ENCODE measurements around the gene FLRT2.

The FLRT2 gene

DNA sequence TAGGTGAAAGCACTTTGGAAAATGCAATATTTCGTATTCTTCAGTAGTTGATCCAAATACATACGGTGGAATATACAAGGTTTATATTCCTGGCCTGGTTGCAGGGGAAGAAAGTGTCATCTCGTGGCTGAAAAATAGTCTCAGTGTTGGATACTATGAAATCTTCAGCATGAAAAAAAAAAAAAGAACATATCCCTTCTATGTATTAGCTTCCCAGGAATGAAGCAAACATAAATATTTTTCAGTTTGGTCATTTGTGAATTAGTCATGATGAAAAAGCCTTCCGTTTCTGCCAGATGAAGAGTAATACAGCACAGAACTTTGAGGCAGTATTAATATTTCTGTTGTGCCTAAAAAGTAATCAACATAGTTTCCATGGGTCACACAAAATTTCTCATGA, 36.7 kb downstream of the FLRT2 start:
- DNase-seq: no peak

DNA sequence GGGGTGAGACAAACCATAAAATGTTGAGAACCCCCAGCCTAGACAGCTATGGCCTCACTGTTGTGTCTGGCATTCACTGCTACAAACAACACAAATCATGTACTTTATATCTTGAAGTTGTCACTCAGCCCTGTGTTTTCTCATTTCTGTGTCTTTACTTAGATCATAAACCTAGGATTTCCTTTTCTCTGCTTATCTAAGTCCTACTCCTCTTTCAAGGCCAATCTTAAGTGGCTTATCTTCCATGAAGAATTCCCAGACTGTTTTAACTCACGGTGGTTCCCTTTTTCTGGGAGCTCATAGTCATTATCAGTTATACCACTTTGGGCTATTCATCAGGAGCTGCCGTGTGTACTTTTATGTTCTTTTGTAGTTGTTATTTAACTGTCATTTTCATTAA, 42.1 kb downstream of the FLRT2 start:
- no peak for DNase-seq

GRCh38 chr14:85572845-85573244, 42.9 kb downstream of the FLRT2 start:
- no peak for DNase-seq

- no peak for DNase-seq
These were observed 43.5 kb downstream of the FLRT2 start for GRCh38 chr14:85573406-85573805.

- no peak for DNase-seq
These were observed 45.1 kb downstream of the FLRT2 start for GRCh38 chr14:85574853-85575616.

DNA sequence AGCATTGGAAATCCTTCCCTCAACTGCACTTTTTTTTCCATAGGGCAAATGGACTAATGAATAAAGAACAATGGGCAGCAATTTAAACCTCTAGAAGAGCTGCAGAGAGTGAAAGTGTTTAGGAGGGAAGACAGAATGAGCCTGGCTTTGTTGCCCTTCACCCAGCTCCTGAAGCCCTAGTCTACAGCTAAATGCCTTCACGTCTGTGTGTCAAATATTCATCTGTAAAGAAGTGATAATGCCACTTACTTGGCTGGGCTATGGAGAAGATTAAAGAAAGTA, 45.6 kb downstream of the FLRT2 start:
- no peak for DNase-seq

- DNase-seq: no peak
These were observed 46.3 kb downstream of the FLRT2 start for GRCh38 chr14:85576218-85576617.

DNA sequence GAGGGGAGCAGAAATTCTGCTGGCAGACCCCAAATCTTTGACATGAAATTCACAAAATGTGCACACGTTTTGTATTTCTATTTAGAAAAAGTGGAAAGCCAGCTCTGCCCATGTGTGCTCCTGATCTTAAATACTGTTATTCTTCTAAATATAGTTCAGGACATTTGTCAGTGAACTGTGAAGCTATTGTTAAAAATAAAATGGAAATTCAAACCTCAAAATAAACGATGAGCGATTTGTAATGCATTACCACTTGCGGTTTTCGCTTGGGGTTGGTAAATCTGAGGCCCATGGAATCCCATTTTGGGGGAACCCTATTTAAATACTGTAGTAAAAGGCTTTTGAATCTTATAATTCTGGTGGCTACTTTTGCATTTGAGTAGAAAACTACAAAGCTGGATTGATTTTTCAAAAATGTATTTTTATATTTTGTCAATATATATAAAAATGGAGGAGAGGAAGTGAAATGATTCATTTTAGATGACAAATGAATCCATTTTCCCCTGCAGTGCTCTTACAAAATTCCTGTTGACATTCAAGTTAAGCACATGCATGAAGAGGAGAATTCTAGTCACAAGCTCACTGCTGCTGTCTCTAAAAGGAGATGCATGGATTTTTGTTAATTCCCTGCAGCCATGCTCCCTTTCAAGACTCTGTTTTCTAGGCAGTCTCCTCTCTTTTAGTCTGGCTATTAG, 47.1 kb downstream of the FLRT2 start:
- no peak for DNase-seq

GRCh38 chr14:85577543-85578114, 47.7 kb downstream of the FLRT2 start:
- no peak for DNase-seq

DNA sequence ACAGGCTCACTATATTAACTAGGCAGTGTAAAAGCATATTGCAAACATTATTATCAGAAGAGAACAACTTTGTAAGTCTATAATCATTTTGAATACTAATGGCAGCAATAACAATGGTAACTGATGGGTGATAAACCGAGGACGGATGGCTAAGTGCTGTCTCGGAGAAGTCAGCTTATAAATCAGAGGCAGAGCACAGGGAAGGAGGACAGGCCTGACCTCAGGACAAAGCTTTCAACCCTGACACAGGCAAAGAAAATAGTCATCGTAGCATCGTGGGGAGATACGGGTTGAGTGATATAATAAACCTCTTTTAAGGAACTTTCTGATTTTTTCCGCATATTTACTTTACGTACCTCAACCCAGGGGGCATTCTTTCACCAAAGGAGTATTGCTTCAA, 48.4 kb downstream of the FLRT2 start:
- no peak for DNase-seq

- no peak for DNase-seq
These were observed 49.0 kb downstream of the FLRT2 start for GRCh38 chr14:85578930-85579329.

DNA sequence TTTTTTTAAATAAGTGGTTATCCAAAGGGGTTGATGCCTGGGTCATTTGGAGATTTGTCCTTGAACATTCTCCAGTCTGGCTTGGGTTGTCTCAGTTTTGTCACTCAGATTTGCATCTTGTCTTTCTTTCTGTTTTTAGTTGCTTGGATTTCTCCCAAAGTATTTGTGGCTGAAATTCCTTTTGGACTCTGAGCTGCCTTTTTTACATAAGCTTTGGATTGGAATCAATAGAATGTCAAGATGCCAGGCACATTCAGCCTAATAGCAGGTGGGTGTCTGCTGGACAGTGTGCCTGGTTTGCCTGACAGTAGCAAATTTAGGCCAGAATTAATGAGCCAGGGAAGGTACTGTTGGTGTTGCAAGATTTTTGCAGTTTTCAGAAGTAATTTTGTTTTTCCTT, 50.0 kb downstream of the FLRT2 start:
- DNase-seq: no peak

GRCh38 chr14:85580536-85581140, 50.7 kb downstream of the FLRT2 start:
- no peak for DNase-seq

DNA sequence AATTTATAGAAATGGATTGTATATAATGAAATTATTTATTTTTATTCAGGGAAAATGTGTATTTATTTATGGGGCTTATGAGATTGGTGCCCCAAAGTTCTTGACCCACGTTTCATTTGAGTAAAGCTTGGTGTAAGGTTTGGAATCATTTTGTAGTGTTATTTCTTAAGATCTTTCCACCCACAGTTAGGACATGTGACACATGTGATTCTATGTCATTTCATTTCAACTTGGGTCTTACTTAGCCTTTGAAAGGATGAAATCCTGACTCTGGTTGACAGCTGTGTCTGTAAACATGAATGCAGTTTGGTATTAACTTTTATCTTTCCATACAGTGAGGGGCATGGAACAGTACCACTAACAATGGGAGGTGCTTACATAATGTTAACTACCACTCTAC, 51.7 kb downstream of the FLRT2 start:
- DNase-seq: no peak

DNA sequence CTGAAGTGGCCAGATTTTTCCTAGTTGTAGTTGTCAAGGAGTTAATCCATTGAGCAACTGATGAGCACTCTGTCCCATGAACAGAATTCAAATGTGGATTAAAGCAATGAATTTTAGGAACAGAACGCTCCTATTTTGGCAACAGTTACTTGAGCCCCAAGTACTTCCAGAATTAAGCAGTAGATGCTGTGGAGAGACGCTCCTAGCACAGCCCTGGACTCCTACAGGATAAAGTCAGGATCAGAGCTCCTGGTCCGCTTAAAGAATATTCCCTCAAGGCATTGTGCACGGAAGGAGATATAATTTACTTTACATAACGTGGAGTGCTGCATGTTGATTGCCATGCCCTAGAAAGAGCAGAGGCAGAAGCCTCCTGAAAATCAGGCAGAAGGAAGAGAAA, 53.4 kb downstream of the FLRT2 start:
- no peak for DNase-seq

DNA sequence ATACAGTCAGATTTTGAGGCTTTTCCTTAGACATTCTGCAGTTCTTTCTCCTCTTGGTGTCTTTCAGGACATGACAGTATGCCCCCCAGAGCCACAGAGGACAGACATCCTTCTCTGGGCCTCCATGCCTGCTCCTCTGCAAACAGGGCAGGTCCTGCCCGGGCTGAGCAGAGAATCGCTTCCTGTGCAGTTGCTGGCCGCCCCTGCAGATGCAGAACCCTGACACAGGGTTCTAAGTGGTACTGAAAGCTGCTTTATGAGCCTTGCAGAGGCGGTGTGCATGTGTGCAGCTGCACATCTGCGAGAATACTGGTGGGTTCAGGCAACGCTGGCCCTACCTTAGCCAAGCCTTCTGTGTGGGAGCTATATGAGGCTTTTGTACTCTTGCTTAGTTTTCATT, 54.5 kb downstream of the FLRT2 start:
- no peak for DNase-seq

- DNase-seq: no peak
These were observed 57.3 kb downstream of the FLRT2 start for GRCh38 chr14:85587151-85587711.

- DNase-seq: no peak
These were observed 60.8 kb downstream of the FLRT2 start for GRCh38 chr14:85590784-85591183.

- DNase-seq: no peak
These were observed 64.3 kb downstream of the FLRT2 start for GRCh38 chr14:85594217-85594616.

DNA sequence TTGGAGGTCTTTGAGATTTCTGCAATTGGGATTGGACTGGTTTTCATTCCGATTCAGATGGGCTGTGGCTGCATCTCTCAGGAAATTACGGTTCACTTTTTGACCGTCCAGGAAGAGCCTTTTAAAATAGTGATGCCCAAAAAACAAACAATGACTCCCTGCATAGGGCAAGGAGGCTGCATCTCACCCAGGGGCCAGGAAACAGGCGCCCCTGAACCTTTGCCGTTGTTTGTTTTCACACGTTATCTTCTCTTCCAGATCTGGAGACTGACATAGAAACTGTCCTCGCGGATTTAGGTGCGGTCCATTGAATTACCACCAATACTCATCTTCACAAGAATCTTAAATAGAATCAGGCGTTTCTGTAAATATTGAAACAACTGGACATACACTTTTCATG, 66.0 kb downstream of the FLRT2 start:
- DNase-seq: no peak

DNA sequence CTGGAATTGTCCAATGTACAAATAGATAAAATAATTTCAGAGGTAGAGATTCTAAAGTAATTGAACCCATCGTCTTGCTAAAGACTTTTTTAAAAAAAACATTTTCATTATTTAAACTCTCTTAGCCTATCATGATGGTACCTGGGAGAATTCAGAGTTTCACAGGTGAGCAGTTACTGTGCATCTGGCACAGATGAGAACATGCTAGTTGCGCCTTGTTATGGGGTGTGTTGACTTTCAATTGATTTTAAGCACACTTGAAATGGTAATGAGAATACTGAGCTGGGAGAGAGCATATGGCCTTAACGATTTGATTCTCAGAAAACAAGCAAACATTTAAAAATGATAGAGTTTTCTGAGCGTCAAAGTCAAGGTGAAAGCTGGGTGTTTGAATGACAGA, 66.6 kb downstream of the FLRT2 start:
- no peak for DNase-seq

DNA sequence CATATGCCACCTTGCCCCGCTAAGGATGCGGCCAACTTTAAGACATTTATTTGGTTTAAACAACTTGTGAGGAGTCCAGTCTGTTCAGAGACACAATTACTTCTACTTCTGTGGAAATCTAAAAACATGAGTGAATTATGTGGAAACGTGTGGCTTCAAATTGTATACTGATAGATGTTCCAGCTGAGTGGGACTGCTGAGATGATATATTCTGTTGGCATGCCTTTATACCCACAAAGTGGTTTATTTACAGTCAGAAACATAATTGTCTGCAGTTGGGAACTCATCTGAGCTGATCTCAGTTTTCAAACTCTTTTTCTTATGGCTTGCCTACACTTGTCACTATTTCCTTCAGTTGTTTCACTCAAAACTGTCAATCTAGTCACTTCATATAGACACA, 67.8 kb downstream of the FLRT2 start:
- no peak for DNase-seq

DNA sequence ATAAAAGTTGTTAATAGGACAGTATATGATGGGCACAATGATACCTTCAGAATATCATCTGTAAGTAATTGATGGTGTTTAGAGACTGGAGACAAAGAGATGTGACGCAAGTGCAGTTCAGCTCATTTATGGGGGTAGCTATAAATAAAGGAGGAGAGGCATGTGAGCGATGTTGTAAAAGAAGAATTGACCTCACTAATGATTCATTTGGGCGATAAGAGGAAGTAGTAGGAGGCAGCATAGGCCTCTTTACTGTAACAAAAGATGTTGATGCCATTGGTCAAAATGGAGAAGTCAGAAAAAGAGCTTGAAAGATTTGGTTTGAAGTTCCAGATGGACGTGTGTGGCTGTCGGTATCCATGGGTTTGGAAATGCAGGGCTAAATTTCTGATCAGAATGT, 70.0 kb downstream of the FLRT2 start:
- DNase-seq: no peak

DNA sequence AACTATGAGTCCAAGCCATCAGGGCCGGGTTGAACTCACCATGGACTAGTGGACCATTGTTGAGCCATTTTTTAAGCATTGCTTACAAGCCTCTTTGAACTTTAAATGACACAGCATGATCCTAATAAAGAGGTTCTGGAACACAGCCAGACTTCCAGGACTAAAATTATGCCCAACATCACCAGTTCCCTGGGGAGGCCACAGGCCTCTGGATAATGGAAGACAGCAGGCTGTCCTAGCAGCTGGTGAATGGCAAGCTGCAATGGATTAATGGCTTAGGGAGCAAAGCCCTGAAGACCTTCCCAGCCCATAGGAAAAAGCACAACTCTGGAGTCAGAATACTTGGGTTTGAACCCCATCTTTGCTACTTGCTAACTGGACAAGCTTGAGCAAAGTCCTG, 71.3 kb downstream of the FLRT2 start:
- no peak for DNase-seq

All from activated CD4-positive, CD25-positive, alpha-beta regulatory T cell (primary cell).